ENCODE measurements around the gene ENPP1. TPM values are rescaled to one million over a fixed set of nuclear protein-coding genes. Genes with fewer than 3 reads are reported as not detected.
"Not testable (repeated sequence)": the region's sequence is repeated elsewhere in the genome, so short reads cannot be mapped to it uniquely, and the experiment has no call there.

Gene ENPP1
- total RNA-seq, 1 donor from 2014 or later, result 3.4 TPM

DNA sequence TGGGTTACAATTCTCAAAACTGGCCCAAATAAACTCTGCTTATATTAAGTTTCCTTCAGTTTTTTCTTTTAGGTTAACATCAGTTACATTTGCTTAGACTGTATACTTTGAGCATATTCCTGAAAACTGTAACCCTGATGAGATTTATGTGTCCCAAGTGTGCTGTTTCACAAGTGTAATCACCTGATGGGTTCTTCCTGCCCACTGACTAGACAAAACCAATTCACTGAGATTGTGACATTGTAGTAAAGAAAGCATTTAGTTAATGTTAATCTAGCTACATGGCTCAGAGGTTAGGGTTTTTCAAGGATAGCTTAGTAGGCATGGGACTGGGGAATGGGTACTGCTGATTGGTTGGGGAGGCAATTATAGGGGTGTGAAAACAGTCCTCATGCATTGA, 89.8 kb downstream of the ENPP1 start:
- DNase-seq, result no peak
- Histone ChIP-seq H3K36me3 (no peaks in the 10 kb centered on the region), H3K27me3 (no peaks in the 10 kb centered on the region), H3K4me3 (no peak overlapping the region), H3K27ac (no peak overlapping the region), H3K9me3 (no peaks in the 10 kb centered on the region), H3K4me1 (no peaks in the 10 kb centered on the region)
- no peak for TF ChIP-seq CTCF (IDR thresholded peaks at IDR 0.05)
- intact Hi-C loops (cut with DNase I), result no loop called here
- no peak for ATAC-seq

DNA sequence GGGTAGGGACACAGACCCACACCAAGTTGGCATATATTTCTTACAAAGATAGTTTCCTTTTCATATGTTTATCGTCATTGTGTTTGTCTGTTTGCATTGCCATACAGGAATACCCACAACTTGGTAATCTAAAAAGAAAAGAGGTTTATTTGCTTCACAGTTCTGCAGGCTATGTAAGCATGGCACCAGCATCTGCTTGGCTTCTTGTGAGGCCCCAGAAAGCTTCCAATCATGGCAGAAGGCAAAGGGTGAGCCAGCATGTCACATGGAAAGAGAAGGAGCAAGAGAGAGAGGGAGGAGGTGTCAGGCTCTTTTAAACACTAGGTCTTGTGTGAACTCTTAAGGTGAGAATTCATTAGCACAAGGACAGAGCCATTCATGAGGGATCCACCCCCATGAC, 90.9 kb downstream of the ENPP1 start:
- intact Hi-C loops (cut with DNase I), result no loop called here
- no peak for TF ChIP-seq CTCF (IDR thresholded peaks at IDR 0.05)
- Histone ChIP-seq H3K4me3 (no peak overlapping the region), H3K9me3 (no peaks in the 10 kb centered on the region), H3K36me3 (no peaks in the 10 kb centered on the region), H3K4me1 (no peaks in the 10 kb centered on the region), H3K27ac (no peak overlapping the region), H3K27me3 (no peaks in the 10 kb centered on the region)
- ATAC-seq (no peak), DNase-seq (no peak)

DNA sequence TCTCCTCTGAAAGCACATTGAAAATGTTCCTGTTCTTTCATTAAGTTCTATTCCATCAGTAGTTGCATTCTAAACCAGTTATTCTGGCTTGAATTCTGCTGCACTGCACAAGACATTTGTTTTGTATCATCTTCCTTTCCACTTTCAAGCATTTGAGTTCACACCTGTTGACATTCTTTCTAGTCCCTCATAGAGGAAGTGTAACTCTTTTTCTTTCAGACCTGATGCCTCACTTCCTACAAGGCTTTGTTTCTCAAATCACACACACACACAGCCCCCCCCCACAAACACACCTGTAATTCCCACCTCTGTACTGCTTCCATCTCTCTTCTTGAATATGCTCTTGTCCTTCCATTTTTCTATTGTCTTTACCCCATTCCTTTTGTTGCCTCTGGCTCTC, 92.4 kb downstream of the ENPP1 start:
- intact Hi-C loops (cut with DNase I), result loop anchor here (10.0 kb wide), 1 partner anchor 205 kb away; no protein-coding TSS in a partner anchor
- H3K4me3 ChIP-seq, result no peak overlapping the region
- no peaks in the 10 kb centered on the region for H3K9me3 ChIP-seq
- no peak for TF ChIP-seq CTCF (IDR thresholded peaks at IDR 0.05)
- no peak overlapping the region for H3K27ac ChIP-seq
- ATAC-seq (no peak), DNase-seq (no peak)
- H3K36me3 ChIP-seq, result no peaks in the 10 kb centered on the region
- no peaks in the 10 kb centered on the region for H3K4me1 ChIP-seq
- no peaks in the 10 kb centered on the region for H3K27me3 ChIP-seq

- not testable (repeated sequence) for H3K9me3 ChIP-seq, H3K36me3 ChIP-seq, H3K4me3 ChIP-seq, ATAC-seq, H3K27me3 ChIP-seq, H3K27ac ChIP-seq, H3K4me1 ChIP-seq, DNase-seq
- intact Hi-C loops (cut with DNase I), result loop anchor here (10.0 kb wide), 1 partner anchor 207 kb away; no protein-coding TSS in a partner anchor
These were observed 93.6 kb downstream of the ENPP1 start for GRCh38 chr6:131901326-131901873.

- intact Hi-C loops (cut with DNase I), result loop anchor here (10.0 kb wide), 1 partner anchor 209 kb away; no protein-coding TSS in a partner anchor
- ATAC-seq, H3K27me3 ChIP-seq: not testable (repeated sequence)
These were observed 95.9 kb downstream of the ENPP1 start for GRCh38 chr6:131903734-131904133.

GRCh38 chr6:131908787-131909186, 101.0 kb downstream of the ENPP1 start:
- intact Hi-C loops (cut with DNase I), result loop anchor here (10.0 kb wide), 1 partner anchor 214 kb away; no protein-coding TSS in a partner anchor
- H3K4me3 ChIP-seq, H3K4me1 ChIP-seq, H3K27ac ChIP-seq, DNase-seq, ATAC-seq, H3K36me3 ChIP-seq, H3K9me3 ChIP-seq, H3K27me3 ChIP-seq: not testable (repeated sequence)

More at GRCh38 chr6:131903734-131904133, 95.9 kb downstream of the ENPP1 start:
- not testable (repeated sequence) for H3K9me3 ChIP-seq, DNase-seq, H3K27ac ChIP-seq, H3K36me3 ChIP-seq, H3K4me3 ChIP-seq, H3K4me1 ChIP-seq

- ATAC-seq, result peak; percentile 89
- intact Hi-C loops (cut with DNase I), result loop anchor here (10.0 kb wide), 1 partner anchor 215 kb away; no protein-coding TSS in a partner anchor
- no peak for DNase-seq
- no peaks in the 10 kb centered on the region for H3K9me3 ChIP-seq
- peak; percentile 95 for TF ChIP-seq CTCF (IDR thresholded peaks at IDR 0.05)
- no peaks in the 10 kb centered on the region for H3K36me3 ChIP-seq
- no peak overlapping the region for H3K27ac ChIP-seq
- peaks cover 3% of the 10 kb centered on the region for H3K27me3 ChIP-seq
- H3K4me1 ChIP-seq, result no peaks in the 10 kb centered on the region
- H3K4me3 ChIP-seq, result no peak overlapping the region
These were observed 101.8 kb downstream of the ENPP1 start for GRCh38 chr6:131909408-131910218.

All from upper lobe of right lung (tissue), 1 donor.